Mesothelial cell of epicardium (in vitro differentiated cells): ENCODE results near the gene UGT1A9. TPM values are rescaled to one million over a fixed set of nuclear protein-coding genes. Genes with fewer than 3 reads are reported as not detected.

Experiments
- DNase-seq, 2 experiments: peaks; one replicate each; pipeline ENCODE4 v3.0.0; 2021; ENCODE audit warnings: low spot score in 2 of 2; ENCODE audit not compliant: unreplicated experiment in 2 of 2
- H3K27ac Mint-ChIP-seq: 2 replicates; pipeline ENCODE4 v1.8.0; 2021; ENCODE audit warnings: mixed read lengths
- H3K27me3 Mint-ChIP-seq: 2 replicates; pipeline ENCODE4 v1.8.0; 2021; ENCODE audit warnings: low read depth, mixed read lengths
- H3K36me3 Mint-ChIP-seq: 2 replicates; pipeline ENCODE4 v1.8.0; 2021; ENCODE audit warnings: mixed read lengths
- H3K4me1 Mint-ChIP-seq: 2 replicates; pipeline ENCODE4 v1.8.0; 2021; ENCODE audit warnings: mixed read lengths
- H3K4me3 Mint-ChIP-seq: 2 replicates; pipeline ENCODE4 v1.8.0; 2021; ENCODE audit warnings: mild to moderate bottlenecking, moderate library complexity, mixed read lengths
- H3K9me3 Mint-ChIP-seq: 2 replicates; pipeline ENCODE4 v1.8.0; 2021; ENCODE audit warnings: mixed read lengths
- CTCF ChIP-seq: fragments of 200-600 bp; sonication (generic); IDR thresholded peaks from one replicate; pipeline ENCODE4 v1.5.0; 2021; ENCODE audit warnings: antibody characterized with exemption; ENCODE audit not compliant: unreplicated experiment
- total RNA-seq: library from RNA; stranded (reverse); gene quantifications from 3 replicates; pipeline ENCODE4 v1.2.1, GENCODE V29; 2021

Gene UGT1A9
- total RNA-seq, 1 donor from 2014 or later: not detected

- no peak for DNase-seq
- Mint-ChIP-seq H3K9me3 (peaks cover 4% of the 10 kb centered on the region), H3K27ac (no peak overlapping the region), H3K4me1 (peaks cover 2% of the 10 kb centered on the region), H3K27me3 (peaks cover 9% of the 10 kb centered on the region), H3K4me3 (no peak overlapping the region), H3K36me3 (no peaks in the 10 kb centered on the region)
- no peak for TF ChIP-seq CTCF
Observed at GRCh38 chr2:233691443-233692433, 20.0 kb downstream of the UGT1A9 start.

- DNase-seq: no peak
- Mint-ChIP-seq H3K27ac (no peak within 1 kb of the TSS), H3K4me3 (no peak within 1 kb of the TSS), H3K9me3 (peaks cover 4% of the 10 kb centered on the region), H3K36me3 (no peaks in the 10 kb centered on the region), H3K4me1 (peaks cover 2% of the 10 kb centered on the region), H3K27me3 (peaks cover 9% of the 10 kb centered on the region)
- no peak for TF ChIP-seq CTCF
Observed at GRCh38 chr2:233692648-233693047, 20.9 kb downstream of the UGT1A9 start, which contains the start of gene UGT1A6. Gene UGT1A6 (plus strand): TSS chr2:233692890. CDS start chr2:233693005, 115 bp downstream.

GRCh38 chr2:233693963-233694362, 22.3 kb downstream of the UGT1A9 start:
- no peaks in the 10 kb centered on the region for H3K9me3 Mint-ChIP-seq
- no peak overlapping the region for H3K4me3 Mint-ChIP-seq

GRCh38 chr2:233698740-233699139, 27.0 kb downstream of the UGT1A9 start:
- no peaks in the 10 kb centered on the region for H3K36me3 Mint-ChIP-seq
- H3K4me3 Mint-ChIP-seq: no peak overlapping the region
- H3K27ac Mint-ChIP-seq: no peak overlapping the region
- peaks cover 22% of the 10 kb centered on the region for H3K9me3 Mint-ChIP-seq
- peaks cover 8% of the 10 kb centered on the region for H3K4me1 Mint-ChIP-seq
- no peak for TF ChIP-seq CTCF
- no peak for DNase-seq
- peaks cover under 1% of the 10 kb centered on the region for H3K27me3 Mint-ChIP-seq

More at GRCh38 chr2:233693963-233694362, 22.3 kb downstream of the UGT1A9 start:
- peaks cover 2% of the 10 kb centered on the region for H3K4me1 Mint-ChIP-seq
- TF ChIP-seq CTCF: no peak
- DNase-seq: no peak
- H3K27ac Mint-ChIP-seq: no peak overlapping the region
- H3K36me3 Mint-ChIP-seq: no peaks in the 10 kb centered on the region
- peaks cover 7% of the 10 kb centered on the region for H3K27me3 Mint-ChIP-seq

GRCh38 chr2:233699424-233700027, 27.8 kb downstream of the UGT1A9 start:
- Mint-ChIP-seq H3K27ac (peak overlapping the region; percentile 67), H3K4me1 (peaks cover 8% of the 10 kb centered on the region), H3K36me3 (no peaks in the 10 kb centered on the region), H3K4me3 (no peak overlapping the region), H3K9me3 (peaks cover 28% of the 10 kb centered on the region), H3K27me3 (no peaks in the 10 kb centered on the region)
- no peak for DNase-seq
- no peak for TF ChIP-seq CTCF
